CD4-positive, CD25-positive, alpha-beta regulatory T cell (primary cell): ENCODE measurements around the gene CLTB. TPM values are rescaled to one million over a fixed set of nuclear protein-coding genes. Genes with fewer than 3 reads are reported as not detected.

Experiments
- ATAC-seq, 2 donors: fragments of 150-1000 bp; cut with Tn5 transposase; one replicate each; pipeline ENCODE4 v1.10.0; 2021; ENCODE audit warnings: low read depth in 2 of 2, moderate number of reproducible peaks in 2 of 2, moderate library complexity in 1 of 2
- DNase-seq, 3 donors: peaks; one replicate each; pipeline versions ENCODE4 v3.0.0 to v3.0.0-alpha.2; 2012 to 2022; ENCODE audit warnings: mixed read lengths in 1 of 3
- H3K27ac ChIP-seq: one replicate; pipeline ENCODE4 v1.7.0; 2013; ENCODE audit warnings: mild to moderate bottlenecking, low read length; ENCODE audit not compliant: insufficient read depth, poor library complexity, severe bottlenecking
- H3K27me3 ChIP-seq: one replicate; pipeline ENCODE4 v1.7.0; 2013; ENCODE audit warnings: low read length; ENCODE audit not compliant: control insufficient read depth, insufficient read depth
- H3K36me3 ChIP-seq: one replicate; pipeline ENCODE4 v1.7.0; 2013; ENCODE audit warnings: mild to moderate bottlenecking, low read length, moderate library complexity; ENCODE audit not compliant: control insufficient read depth, insufficient read depth
- H3K4me1 ChIP-seq: 2 replicates; pipeline ENCODE4 v1.7.0; 2013; ENCODE audit warnings: mild to moderate bottlenecking, low read length; ENCODE audit not compliant: insufficient read depth, control insufficient read depth, poor library complexity, severe bottlenecking
- H3K4me3 ChIP-seq: one replicate; pipeline ENCODE4 v1.7.0; 2013; ENCODE audit warnings: low read depth, mild to moderate bottlenecking, low read length, moderate library complexity
- H3K9me3 ChIP-seq, 2 experiments: 1 replicate in 1 of 2; 2 replicates in 1 of 2; pipeline ENCODE4 v1.7.0; 2013; ENCODE audit warnings: low read length in 2 of 2, mild to moderate bottlenecking in 1 of 2, moderate library complexity in 1 of 2; ENCODE audit not compliant: control insufficient read depth in 2 of 2
- H3K27ac Mint-ChIP-seq, 3 donors: one replicate each; pipeline ENCODE4 v1.8.0; 2020 to 2022; ENCODE audit warnings: mild to moderate bottlenecking in 3 of 3, mixed read lengths in 3 of 3, moderate library complexity in 2 of 3
- H3K27me3 Mint-ChIP-seq: one replicate; pipeline ENCODE4 v1.8.0; 2022; ENCODE audit warnings: mild to moderate bottlenecking, mixed read lengths
- H3K36me3 Mint-ChIP-seq: one replicate; pipeline ENCODE4 v1.8.0; 2020; ENCODE audit warnings: mixed read lengths
- H3K4me1 Mint-ChIP-seq, 4 donors: one replicate each; pipeline ENCODE4 v1.8.0; 2020 to 2022; ENCODE audit warnings: mixed read lengths in 4 of 4, mild to moderate bottlenecking in 1 of 4
- H3K4me3 Mint-ChIP-seq, 4 donors: one replicate each; pipeline ENCODE4 v1.8.0; 2020 to 2022; ENCODE audit warnings: mild to moderate bottlenecking in 4 of 4, mixed read lengths in 4 of 4, moderate library complexity in 3 of 4
- H3K9me3 Mint-ChIP-seq, 7 donors: one replicate each; pipeline ENCODE4 v1.8.0; 2020 to 2022; ENCODE audit warnings: mixed read lengths in 7 of 7, mild to moderate bottlenecking in 3 of 7, moderate library complexity in 2 of 7
- polyA plus RNA-seq, 4 donors: library from polyadenylated mRNA; unstranded; fragments of 300-500 nt; fragmentation: Illumina TruSeq; gene quantifications; one replicate each; pipeline ENCODE4 v1.2.3, GENCODE V29; 2021
- total RNA-seq: library from RNA; stranded (reverse); gene quantifications from one replicate; pipeline ENCODE4 v1.2.3, GENCODE V29; 2022

Gene CLTB
- total and polyA plus RNA-seq, 5 donors from 2014 or later, result 85.9 to 129 (median 93.4) TPM

DNA sequence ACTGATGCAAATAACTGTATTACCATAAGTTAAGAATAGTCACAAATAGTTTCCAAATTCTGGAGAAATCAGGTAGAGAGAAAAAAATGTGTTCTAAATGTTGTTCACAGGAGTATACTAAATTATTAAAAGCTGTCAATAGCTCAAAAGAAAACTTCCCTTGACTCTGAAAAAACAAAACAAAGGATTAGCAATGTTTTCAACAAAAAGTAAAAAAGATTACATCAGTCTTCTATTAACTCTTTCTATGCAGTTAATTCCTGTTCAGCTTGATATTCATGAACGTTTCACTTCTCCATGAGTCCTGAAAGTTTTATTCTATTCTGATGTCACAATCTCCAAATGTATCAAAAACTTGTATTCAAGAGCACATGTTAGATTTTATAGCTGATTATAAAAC is 9.5 kb upstream of the CLTB start:
- peaks cover 33% of the 10 kb centered on the region for H3K27me3 Mint-ChIP-seq
- ATAC-seq (no peak), DNase-seq (no peak)
- H3K4me3 Mint-ChIP-seq, result no peak overlapping the region
- Histone ChIP-seq H3K4me1 (peaks cover 3% of the 10 kb centered on the region), H3K36me3 (no peaks in the 10 kb centered on the region), H3K9me3 (no peaks in the 10 kb centered on the region), H3K27me3 (no peaks in the 10 kb centered on the region), H3K4me3 (no peak overlapping the region), H3K27ac (no peak overlapping the region)
- no peaks in the 10 kb centered on the region for H3K36me3 Mint-ChIP-seq
- H3K27ac Mint-ChIP-seq, result no peak overlapping the region
- H3K9me3 Mint-ChIP-seq, result peaks cover 0 to 6% (median 0%) of the 10 kb centered on the region in 7 donors
- H3K4me1 Mint-ChIP-seq, result peaks cover 0 to 2% (median 0%) of the 10 kb centered on the region in 4 donors

- Mint-ChIP-seq H3K9me3 (peaks cover 0 to 6% (median 0%) of the 10 kb centered on the region in 7 donors), H3K4me1 (no peaks in the 10 kb centered on the region), H3K27ac (no peak overlapping the region), H3K4me3 (no peak overlapping the region), H3K36me3 (no peaks in the 10 kb centered on the region), H3K27me3 (peaks cover 37% of the 10 kb centered on the region)
- Histone ChIP-seq H3K27me3 (peaks cover under 1% of the 10 kb centered on the region), H3K27ac (no peak overlapping the region), H3K36me3 (no peaks in the 10 kb centered on the region), H3K9me3 (no peaks in the 10 kb centered on the region), H3K4me3 (no peak overlapping the region), H3K4me1 (peaks cover 2% of the 10 kb centered on the region)
- ATAC-seq (no peak), DNase-seq (no peak)
Measured at GRCh38 chr5:176425138-176425537, 8.8 kb upstream of the CLTB start.

DNA sequence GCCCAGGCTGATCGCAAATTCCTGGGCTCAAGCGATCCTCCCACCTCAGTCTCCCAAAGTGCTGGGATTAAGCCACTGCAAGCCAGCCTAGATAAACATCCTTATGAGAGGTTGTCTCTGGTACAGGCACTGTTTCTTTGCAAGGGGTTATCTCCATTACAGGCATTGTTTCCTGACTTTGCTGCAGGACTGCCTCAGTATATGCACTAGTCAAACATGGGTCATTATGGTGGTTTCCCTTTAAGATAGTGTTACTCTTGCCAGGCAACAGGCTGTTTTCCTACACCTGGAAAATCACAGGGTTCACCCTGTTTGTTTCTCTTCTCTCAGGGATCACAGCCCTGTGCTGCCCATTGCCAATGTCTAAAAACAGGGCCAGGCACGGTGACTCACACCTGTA is 7.8 kb upstream of the CLTB start:
- DNase-seq (no peak), ATAC-seq (no peak)
- no peaks in the 10 kb centered on the region for H3K4me1 Mint-ChIP-seq
- no peak overlapping the region for H3K27ac Mint-ChIP-seq
- no peaks in the 10 kb centered on the region for H3K36me3 Mint-ChIP-seq
- no peak overlapping the region for H3K27ac ChIP-seq
- no peak overlapping the region for H3K4me3 ChIP-seq
- H3K36me3 ChIP-seq, result no peaks in the 10 kb centered on the region
- H3K4me3 Mint-ChIP-seq, result no peak overlapping the region
- H3K9me3 ChIP-seq, result no peaks in the 10 kb centered on the region
- H3K27me3 ChIP-seq, result peaks cover 2% of the 10 kb centered on the region
- peaks cover 0 to 6% (median 0%) of the 10 kb centered on the region in 7 donors for H3K9me3 Mint-ChIP-seq
- H3K4me1 ChIP-seq, result no peaks in the 10 kb centered on the region
- H3K27me3 Mint-ChIP-seq, result peaks cover 39% of the 10 kb centered on the region

DNA sequence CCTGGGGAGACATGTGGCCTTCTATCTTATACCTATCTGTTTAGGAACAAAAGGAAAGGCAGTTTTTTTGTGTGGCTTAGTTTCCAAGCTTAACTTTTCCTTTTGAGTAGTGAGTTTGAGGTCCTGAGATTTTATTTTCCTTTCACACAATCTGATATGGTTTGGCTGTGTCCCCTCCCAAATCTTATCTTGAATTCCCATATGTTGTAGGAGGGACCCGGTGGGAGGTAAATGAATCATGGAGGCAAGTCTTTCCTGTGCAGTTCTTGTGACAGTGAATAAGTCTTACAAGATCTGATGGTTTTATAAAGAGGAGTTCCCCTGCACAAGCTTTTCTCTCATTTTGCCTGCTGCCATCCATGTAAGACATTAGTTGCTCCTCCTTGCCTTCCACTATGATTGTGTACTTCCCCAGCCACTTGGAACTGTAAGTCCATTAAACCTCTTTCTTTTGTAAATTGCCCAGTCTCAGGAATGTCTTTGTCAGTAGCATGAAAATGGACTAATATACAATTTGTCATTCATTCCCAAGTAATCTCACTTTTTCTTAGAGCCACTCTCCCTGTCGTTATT is 4.7 kb upstream of the CLTB start:
- H3K36me3 ChIP-seq, result no peaks in the 10 kb centered on the region
- peaks cover 8% of the 10 kb centered on the region for H3K4me1 ChIP-seq
- Mint-ChIP-seq H3K27ac (no peak overlapping the region), H3K27me3 (peaks cover 47% of the 10 kb centered on the region), H3K4me1 (peaks cover 0 to 8% (median under 1%) of the 10 kb centered on the region in 4 donors), H3K9me3 (peaks cover 0 to 6% (median 0%) of the 10 kb centered on the region in 7 donors), H3K4me3 (peak overlapping the region in 1 of 4 donors; percentile 59), H3K36me3 (no peaks in the 10 kb centered on the region)
- ATAC-seq, result no peak
- H3K27ac ChIP-seq, result no peak overlapping the region
- no peak overlapping the region for H3K4me3 ChIP-seq
- H3K27me3 ChIP-seq, result peaks cover 2% of the 10 kb centered on the region
- H3K9me3 ChIP-seq, result no peaks in the 10 kb centered on the region
- DNase-seq, result no peak

DNA sequence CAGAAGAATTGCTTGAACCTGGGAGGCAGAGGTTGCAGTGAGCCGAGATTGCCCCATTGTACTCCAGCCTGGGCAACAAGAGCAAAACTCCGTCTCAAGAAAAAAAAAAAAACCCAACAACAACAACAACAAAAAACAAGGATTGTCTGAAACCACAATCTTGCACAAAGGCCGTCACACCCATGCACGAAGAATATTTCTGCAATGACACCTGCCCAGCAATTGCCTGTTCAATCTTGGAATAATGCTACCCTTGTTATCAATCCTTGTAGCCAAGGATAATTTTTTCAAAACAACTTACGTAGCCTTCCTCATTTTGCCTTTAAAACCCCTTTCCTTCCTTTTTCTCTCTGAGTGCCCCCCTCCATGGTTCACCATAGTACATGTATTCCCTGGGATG is 3.7 kb upstream of the CLTB start:
- peak overlapping the region in 1 of 3 donors; percentile 72 for H3K27ac Mint-ChIP-seq
- no peak for DNase-seq
- peaks cover 3 to 15% (median 6%) of the 10 kb centered on the region in 4 donors for H3K4me1 Mint-ChIP-seq

GRCh38 chr5:176418251-176418650 is 1.9 kb upstream of the CLTB start:
- ATAC-seq (no peak), DNase-seq (no peak)
- Mint-ChIP-seq H3K27ac (peak overlapping the region in 2 of 3 donors; percentile 38 to 80), H3K9me3 (peaks cover 0 to 2% (median 0%) of the 10 kb centered on the region in 7 donors), H3K27me3 (peaks cover 31% of the 10 kb centered on the region), H3K36me3 (no peaks in the 10 kb centered on the region), H3K4me3 (peak overlapping the region in 2 of 4 donors; percentile 52 to 54), H3K4me1 (peaks cover 12 to 34% (median 17%) of the 10 kb centered on the region in 4 donors)
- peaks cover 31% of the 10 kb centered on the region for H3K4me1 ChIP-seq
- H3K36me3 ChIP-seq, result no peaks in the 10 kb centered on the region
- peaks cover 2% of the 10 kb centered on the region for H3K27me3 ChIP-seq
- no peak overlapping the region for H3K27ac ChIP-seq
- H3K4me3 ChIP-seq, result no peak overlapping the region
- no peaks in the 10 kb centered on the region for H3K9me3 ChIP-seq

More for the DNA sequence above, 3.7 kb upstream of the CLTB start:
- H3K4me1 ChIP-seq, result peaks cover 17% of the 10 kb centered on the region
- H3K4me3 ChIP-seq, result no peak overlapping the region
- peaks cover 0 to 2% (median 0%) of the 10 kb centered on the region in 7 donors for H3K9me3 Mint-ChIP-seq
- no peak for ATAC-seq
- H3K27ac ChIP-seq, result no peak overlapping the region
- no peaks in the 10 kb centered on the region for H3K36me3 Mint-ChIP-seq
- H3K36me3 ChIP-seq, result no peaks in the 10 kb centered on the region
- H3K4me3 Mint-ChIP-seq, result peak overlapping the region in 1 of 4 donors; percentile 62
- no peaks in the 10 kb centered on the region for H3K9me3 ChIP-seq
- peaks cover 2% of the 10 kb centered on the region for H3K27me3 ChIP-seq
- H3K27me3 Mint-ChIP-seq, result peaks cover 40% of the 10 kb centered on the region

DNA sequence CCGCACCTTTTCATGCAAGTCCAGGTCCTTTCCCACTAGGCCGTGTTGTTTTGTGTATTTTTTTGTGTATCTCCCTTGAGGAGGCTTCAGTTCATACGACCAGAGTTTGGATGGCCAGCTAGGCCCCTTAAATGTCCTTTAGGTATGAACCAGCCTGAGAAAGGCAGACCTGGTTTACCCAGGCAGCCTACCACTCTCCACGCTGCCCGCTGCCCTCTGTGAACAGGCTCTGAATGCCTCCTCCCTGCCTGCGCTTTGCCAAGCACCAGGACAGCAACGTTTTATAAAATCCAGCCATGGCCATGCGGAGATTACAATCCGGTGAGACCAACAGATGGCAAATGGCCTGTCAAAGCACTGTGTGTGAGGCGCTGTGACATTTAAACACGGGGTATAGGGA is 626 bp upstream of the CLTB start:
- H3K4me3 ChIP-seq, result peak overlapping the region; percentile 32
- Mint-ChIP-seq H3K9me3 (peaks cover 0 to 1% (median 0%) of the 10 kb centered on the region in 7 donors), H3K4me1 (peaks cover 12 to 45% (median 21%) of the 10 kb centered on the region in 4 donors), H3K27me3 (peaks cover 26% of the 10 kb centered on the region), H3K27ac (peak overlapping the region; percentile 80 to 91 (median 90)), H3K36me3 (no peaks in the 10 kb centered on the region), H3K4me3 (peak overlapping the region; percentile 80 to 97 (median 81))
- DNase-seq, result no peak
- no peaks in the 10 kb centered on the region for H3K36me3 ChIP-seq
- no peaks in the 10 kb centered on the region for H3K9me3 ChIP-seq
- peak overlapping the region; percentile 57 for H3K27ac ChIP-seq
- no peak for ATAC-seq
- H3K4me1 ChIP-seq, result peaks cover 31% of the 10 kb centered on the region
- peaks cover 2% of the 10 kb centered on the region for H3K27me3 ChIP-seq
